Measurements from ENCODE around the gene FEM1A.
"Not testable (repeated sequence)": the region's sequence is repeated elsewhere in the genome, so short reads cannot be mapped to it uniquely, and the experiment has no call there.

The FEM1A gene

DNA sequence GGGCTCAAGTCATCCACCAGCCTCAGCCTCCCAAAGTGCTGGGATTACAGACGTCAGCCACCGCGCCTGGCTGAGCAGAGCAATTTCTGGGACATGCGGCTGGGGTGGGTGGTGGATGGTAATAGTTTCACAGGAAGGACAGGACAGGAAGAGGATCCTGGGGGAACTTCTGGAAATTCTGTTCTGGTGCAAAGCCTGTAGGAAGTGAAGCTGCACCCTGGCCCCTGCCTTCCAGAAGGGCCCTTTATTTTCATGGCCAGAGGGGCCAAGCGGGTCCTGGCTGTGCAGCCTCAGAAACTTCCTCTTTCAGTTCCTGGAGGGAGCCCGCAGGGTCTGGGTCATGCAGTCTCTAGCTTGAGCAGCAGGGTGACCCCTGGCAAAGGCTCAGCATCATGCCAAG is 15.7 kb downstream of the FEM1A start:
- peaks cover 3% of the 10 kb centered on the region for H3K4me1 ChIP-seq (ENCODE audit: control insufficient read depth, insufficient read depth, low read length, poor library complexity, severe bottlenecking)
- no peaks in the 10 kb centered on the region for H3K27me3 ChIP-seq (replicated peaks; ENCODE audit: control insufficient read depth, insufficient read depth, low read length, poor library complexity, severe bottlenecking)
- no peak for DNase-seq
- H3K36me3 ChIP-seq (ENCODE audit: control insufficient read depth, insufficient read depth, low read length): no peaks in the 10 kb centered on the region
- no peak overlapping the region for H3K4me3 ChIP-seq (ENCODE audit: insufficient read depth, low read depth, low read length, poor library complexity, severe bottlenecking)
- no peak overlapping the region for H3K27ac ChIP-seq (ENCODE audit: insufficient read depth, low read length, poor library complexity, severe bottlenecking)
- H3K9me3 ChIP-seq (ENCODE audit: control insufficient read depth, low read length): no peaks in the 10 kb centered on the region

DNA sequence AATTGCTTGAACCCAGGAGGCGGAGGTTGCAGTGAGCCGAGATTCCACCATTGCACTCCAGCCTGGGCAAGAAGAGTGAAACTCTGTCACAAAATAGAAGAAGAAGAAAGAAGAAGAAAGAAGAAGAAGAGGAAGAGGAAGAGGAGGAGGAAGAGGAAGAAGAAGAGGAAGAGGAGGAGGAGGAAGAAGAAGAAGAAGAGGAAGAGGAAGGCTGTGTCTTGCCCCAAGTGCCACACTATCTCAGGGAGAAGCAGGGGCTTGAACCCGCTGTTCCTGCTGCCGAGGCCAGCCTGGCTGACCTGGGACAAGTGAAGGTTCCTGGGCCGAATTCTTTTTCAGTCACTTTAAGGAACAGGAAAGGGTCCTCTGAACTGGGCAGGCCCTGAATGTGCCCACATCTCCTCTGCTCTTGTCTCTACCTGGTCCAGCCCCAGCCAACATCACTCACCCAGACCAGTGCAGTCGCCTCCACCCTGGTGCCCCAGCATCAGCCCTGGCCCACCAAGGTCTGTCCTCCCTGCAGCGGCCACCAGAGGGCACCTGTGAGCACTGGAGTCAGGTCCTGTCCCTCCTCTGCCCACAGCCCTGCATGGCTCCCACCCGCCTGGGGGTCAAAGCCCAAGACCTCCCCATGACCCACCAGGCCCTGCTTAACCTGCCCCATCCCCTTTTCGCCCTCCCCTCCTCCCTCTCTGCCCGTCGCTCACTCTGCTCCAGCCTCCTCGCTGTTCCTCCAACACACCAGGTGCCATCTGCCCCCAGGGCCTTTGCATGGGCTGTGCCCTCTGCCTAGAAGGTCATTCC is 20.0 kb downstream of the FEM1A start:
- peak; percentile 67 to 81 (median 75) for DNase-seq
- no peak overlapping the region for H3K27ac ChIP-seq (ENCODE audit: insufficient read depth, low read length, poor library complexity, severe bottlenecking)
- no peak overlapping the region for H3K4me3 ChIP-seq (ENCODE audit: insufficient read depth, low read depth, low read length, poor library complexity, severe bottlenecking)
- peaks cover 7% of the 10 kb centered on the region for H3K4me1 ChIP-seq (ENCODE audit: control insufficient read depth, insufficient read depth, low read length, poor library complexity, severe bottlenecking)
- H3K36me3 ChIP-seq (ENCODE audit: control insufficient read depth, insufficient read depth, low read length): peaks cover 2% of the 10 kb centered on the region
- no peaks in the 10 kb centered on the region for H3K9me3 ChIP-seq (ENCODE audit: control insufficient read depth, low read length)
- no peaks in the 10 kb centered on the region for H3K27me3 ChIP-seq (replicated peaks; ENCODE audit: control insufficient read depth, insufficient read depth, low read length, poor library complexity, severe bottlenecking)

DNA sequence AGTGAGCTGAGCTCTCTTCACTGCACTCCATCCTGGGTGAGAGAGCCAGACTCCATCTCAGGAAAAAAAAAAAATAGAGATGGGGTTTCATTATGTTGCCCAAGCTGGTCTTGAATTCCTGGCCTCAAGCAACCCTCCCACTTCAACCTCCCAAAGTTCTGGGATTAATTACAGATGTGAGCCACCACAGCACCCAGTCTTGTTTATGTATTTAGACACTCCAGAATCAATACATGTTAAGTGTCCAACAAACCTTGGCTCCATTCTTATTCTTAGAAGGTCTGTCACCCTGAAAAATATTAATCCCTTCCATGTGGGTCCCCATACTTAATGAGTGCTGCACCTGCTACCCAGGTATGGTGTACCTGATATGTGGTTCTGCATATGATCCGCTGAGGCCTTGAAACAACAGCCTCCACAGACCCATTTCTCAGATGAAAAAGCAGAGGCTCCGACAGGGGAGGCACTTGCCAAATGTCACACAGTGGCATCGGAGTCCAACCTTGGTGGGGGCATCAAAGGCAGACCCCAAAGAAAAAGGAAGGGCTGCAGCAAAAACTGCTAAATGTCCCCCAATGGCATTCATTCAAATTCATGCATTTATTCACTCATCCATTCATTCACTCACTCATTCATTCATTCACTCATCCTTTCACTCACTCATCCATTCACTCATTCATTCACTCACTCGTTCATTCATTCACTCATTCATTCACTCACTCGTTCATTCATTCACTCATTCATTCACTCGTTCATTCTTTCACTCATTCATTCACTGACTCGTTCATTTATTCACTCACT is 23.3 kb downstream of the FEM1A start:
- H3K27ac ChIP-seq (ENCODE audit: insufficient read depth, low read length, poor library complexity, severe bottlenecking): no peak overlapping the region
- H3K36me3 ChIP-seq (ENCODE audit: control insufficient read depth, insufficient read depth, low read length): peaks cover 18% of the 10 kb centered on the region
- H3K4me1 ChIP-seq (ENCODE audit: control insufficient read depth, insufficient read depth, low read length, poor library complexity, severe bottlenecking): peaks cover 7% of the 10 kb centered on the region

DNA sequence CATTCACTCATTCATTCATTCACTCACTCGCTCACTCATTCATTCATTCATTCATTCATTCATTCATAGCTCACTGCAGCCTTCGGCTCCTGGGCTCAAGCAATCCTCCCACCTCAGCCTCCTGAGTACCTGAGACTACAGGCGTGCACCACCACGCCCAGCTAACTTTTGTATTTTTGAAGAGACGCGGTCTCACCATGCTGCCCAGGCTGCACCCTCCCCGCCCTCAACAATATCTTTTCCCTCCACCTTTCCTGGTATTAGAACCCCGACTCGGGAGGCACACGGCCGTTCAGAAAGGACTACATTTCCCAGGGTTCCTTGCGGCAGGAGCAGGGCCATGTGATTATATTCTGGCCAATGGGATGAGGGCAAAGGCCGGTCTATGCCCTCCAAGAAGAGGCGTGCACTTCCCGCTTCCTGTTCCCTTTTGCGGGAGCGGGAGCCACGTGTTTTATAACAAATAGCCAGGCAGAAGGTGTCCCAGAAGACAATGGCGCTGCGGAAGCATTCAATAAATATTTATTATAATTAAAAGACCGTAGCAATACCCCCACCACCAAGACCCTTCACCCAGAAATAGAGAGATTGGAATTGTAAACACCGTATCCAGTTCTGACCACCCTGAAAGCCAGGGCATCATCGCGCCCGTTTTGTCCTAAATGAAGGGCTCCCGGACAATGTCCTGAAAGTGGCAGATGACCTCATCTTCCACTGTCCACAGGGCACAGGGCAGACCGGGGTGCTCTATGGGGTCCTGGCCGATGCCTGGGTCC is 24.1 kb downstream of the FEM1A start:
- Histone ChIP-seq H3K36me3 (ENCODE audit: control insufficient read depth, insufficient read depth, low read length) (peaks cover 18% of the 10 kb centered on the region), H3K4me1 (ENCODE audit: control insufficient read depth, insufficient read depth, low read length, poor library complexity, severe bottlenecking) (peaks cover 7% of the 10 kb centered on the region), H3K27ac (ENCODE audit: insufficient read depth, low read length, poor library complexity, severe bottlenecking) (no peak overlapping the region), H3K27me3 (replicated peaks; ENCODE audit: control insufficient read depth, insufficient read depth, low read length, poor library complexity, severe bottlenecking) (no peaks in the 10 kb centered on the region), H3K4me3 (ENCODE audit: insufficient read depth, low read depth, low read length, poor library complexity, severe bottlenecking) (peak overlapping the region; percentile 22), H3K9me3 (ENCODE audit: control insufficient read depth, low read length) (no peaks in the 10 kb centered on the region)
- peak; percentile 38 to 70 (median 59) for DNase-seq

More for the DNA sequence above, 23.3 kb downstream of the FEM1A start:
- DNase-seq: no peak
- no peak overlapping the region for H3K4me3 ChIP-seq (ENCODE audit: insufficient read depth, low read depth, low read length, poor library complexity, severe bottlenecking)
- no peaks in the 10 kb centered on the region for H3K27me3 ChIP-seq (replicated peaks; ENCODE audit: control insufficient read depth, insufficient read depth, low read length, poor library complexity, severe bottlenecking)
- no peaks in the 10 kb centered on the region for H3K9me3 ChIP-seq (ENCODE audit: control insufficient read depth, low read length)

DNA sequence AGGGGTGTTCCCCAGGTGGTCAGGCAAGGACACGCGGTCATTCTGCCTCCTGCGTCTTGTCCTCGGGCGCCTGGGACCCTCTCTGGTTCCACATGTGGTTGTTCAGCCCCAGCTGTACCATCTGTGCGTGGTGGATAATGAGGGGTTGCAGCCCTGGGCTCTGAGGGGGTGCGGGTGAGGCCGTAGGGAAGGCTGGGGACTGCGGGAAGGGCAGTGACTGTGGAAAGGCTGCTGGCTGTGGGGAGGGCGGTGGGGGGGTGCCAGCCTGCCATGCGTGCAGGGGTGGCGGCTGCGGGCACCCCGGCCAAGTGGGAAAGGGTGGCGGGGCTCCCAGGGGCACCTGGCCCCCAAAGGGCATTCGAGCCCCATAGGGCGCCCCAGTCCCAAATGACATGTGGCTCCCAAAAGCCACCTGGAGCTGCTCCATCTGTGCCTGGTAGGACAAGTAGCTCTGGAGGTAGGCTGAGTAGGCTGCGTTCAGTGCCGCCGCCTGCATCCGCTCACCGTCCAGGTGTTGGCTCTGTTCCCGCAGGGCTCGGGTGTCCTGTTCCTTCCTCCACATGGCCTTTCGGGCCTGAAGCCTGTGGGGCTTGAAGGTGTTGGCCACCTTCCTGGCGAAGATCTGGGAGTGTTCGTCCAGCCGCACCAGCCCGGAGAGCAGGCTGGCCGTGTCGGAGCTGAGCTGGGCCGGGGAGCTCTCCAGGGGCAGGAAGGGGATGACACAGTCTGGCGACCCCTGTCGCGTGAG is 24.8 kb downstream of the FEM1A start:
- Histone ChIP-seq H3K27me3 (replicated peaks; ENCODE audit: control insufficient read depth, insufficient read depth, low read length, poor library complexity, severe bottlenecking) (no peaks in the 10 kb centered on the region), H3K27ac (ENCODE audit: insufficient read depth, low read length, poor library complexity, severe bottlenecking) (no peak overlapping the region), H3K4me3 (ENCODE audit: insufficient read depth, low read depth, low read length, poor library complexity, severe bottlenecking) (no peak overlapping the region), H3K4me1 (ENCODE audit: control insufficient read depth, insufficient read depth, low read length, poor library complexity, severe bottlenecking) (peaks cover 7% of the 10 kb centered on the region), H3K9me3 (ENCODE audit: control insufficient read depth, low read length) (no peaks in the 10 kb centered on the region), H3K36me3 (ENCODE audit: control insufficient read depth, insufficient read depth, low read length) (peaks cover 18% of the 10 kb centered on the region)
- no peak for DNase-seq

DNA sequence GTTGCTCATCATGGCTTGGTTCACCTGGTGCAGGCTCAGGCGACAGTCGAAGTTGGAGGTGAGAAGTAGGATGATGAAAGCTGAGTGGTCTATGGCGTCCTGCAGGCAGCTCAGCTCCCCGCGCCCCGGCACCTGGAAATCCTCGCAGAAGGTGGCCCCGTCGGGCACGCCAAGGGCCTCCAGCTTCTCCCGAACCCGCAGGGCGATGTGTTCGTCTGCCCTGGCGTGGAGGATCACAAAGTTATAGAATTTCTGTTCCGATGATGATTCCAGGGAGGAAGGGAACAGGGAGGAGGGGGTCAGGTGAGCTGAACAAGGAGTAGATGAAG is 25.4 kb downstream of the FEM1A start:
- DNase-seq: no peak
- no peaks in the 10 kb centered on the region for H3K9me3 ChIP-seq (ENCODE audit: control insufficient read depth, low read length)
- H3K27ac ChIP-seq (ENCODE audit: insufficient read depth, low read length, poor library complexity, severe bottlenecking): no peak overlapping the region
- H3K4me3 ChIP-seq (ENCODE audit: insufficient read depth, low read depth, low read length, poor library complexity, severe bottlenecking): no peak overlapping the region
- H3K27me3 ChIP-seq (replicated peaks; ENCODE audit: control insufficient read depth, insufficient read depth, low read length, poor library complexity, severe bottlenecking): no peaks in the 10 kb centered on the region
- peaks cover 18% of the 10 kb centered on the region for H3K36me3 ChIP-seq (ENCODE audit: control insufficient read depth, insufficient read depth, low read length)
- peaks cover 7% of the 10 kb centered on the region for H3K4me1 ChIP-seq (ENCODE audit: control insufficient read depth, insufficient read depth, low read length, poor library complexity, severe bottlenecking)

DNA sequence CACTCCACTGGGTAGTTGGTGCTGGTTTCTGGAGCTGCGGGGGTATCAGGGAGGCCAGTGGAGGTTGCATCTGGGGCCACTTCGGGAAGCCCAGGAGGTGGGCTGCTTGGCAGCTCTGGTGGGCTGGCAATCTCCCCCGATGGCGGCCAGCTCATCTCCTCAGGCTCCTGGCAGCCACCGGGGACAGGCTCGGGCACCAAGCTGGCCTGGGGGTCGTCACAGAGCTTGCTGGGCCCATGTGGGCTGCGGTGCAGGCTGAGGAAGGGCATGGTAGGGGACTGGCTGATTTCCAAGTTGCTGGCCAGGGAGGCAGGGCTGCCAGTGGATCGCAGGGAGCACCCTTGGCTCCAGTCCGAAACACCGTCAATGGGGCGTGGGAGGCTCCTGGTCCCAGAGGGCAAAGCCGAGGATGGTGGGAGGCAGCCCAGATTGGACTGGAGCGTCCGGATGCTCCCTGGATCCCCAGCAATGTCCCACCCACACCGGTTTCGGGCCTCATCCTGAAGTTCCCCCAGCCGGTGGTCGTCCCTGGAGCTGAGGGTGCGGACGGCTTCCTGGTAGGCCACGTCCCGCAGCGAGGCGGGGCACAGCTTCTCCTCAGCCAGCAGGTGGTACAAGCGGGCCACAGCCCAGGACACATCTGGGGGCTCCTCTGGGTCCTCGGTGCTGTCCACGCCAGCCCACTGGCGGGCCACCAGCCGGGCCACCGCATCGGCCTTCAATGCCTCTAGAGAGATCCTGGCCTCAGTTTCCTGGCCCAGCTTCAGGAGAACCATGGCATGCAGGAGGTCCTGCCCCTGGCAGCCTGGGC is 26.1 kb downstream of the FEM1A start:
- no peak overlapping the region for H3K27ac ChIP-seq (ENCODE audit: insufficient read depth, low read length, poor library complexity, severe bottlenecking)
- H3K27me3 ChIP-seq (replicated peaks; ENCODE audit: control insufficient read depth, insufficient read depth, low read length, poor library complexity, severe bottlenecking): no peaks in the 10 kb centered on the region
- H3K4me1 ChIP-seq (ENCODE audit: control insufficient read depth, insufficient read depth, low read length, poor library complexity, severe bottlenecking): peaks cover 7% of the 10 kb centered on the region
- H3K9me3 ChIP-seq (ENCODE audit: control insufficient read depth, low read length): no peaks in the 10 kb centered on the region
- H3K36me3 ChIP-seq (ENCODE audit: control insufficient read depth, insufficient read depth, low read length): peaks cover 18% of the 10 kb centered on the region
- no peak overlapping the region for H3K4me3 ChIP-seq (ENCODE audit: insufficient read depth, low read depth, low read length, poor library complexity, severe bottlenecking)
- no peak for DNase-seq

DNA sequence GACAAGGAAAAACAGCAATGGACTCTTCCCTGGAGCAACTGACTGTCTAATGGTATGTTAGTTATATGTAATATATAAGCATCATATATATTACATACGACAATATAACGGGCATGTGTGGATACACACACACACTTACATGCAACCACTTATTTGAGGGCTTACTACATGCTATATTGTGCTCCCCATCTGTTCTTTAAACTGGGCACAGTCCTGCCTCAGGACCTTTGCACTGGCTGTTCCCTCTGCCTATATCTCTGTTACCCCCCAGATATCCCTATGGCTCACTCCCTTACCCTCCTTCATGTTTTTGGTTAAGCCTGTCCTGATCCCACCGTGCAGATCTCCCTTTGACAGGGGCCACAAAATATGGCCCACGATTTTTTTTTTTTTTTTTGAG is 29.7 kb downstream of the FEM1A start:
- H3K4me3 ChIP-seq (ENCODE audit: insufficient read depth, low read depth, low read length, poor library complexity, severe bottlenecking): no peak overlapping the region
- H3K9me3 ChIP-seq (ENCODE audit: control insufficient read depth, low read length): no peaks in the 10 kb centered on the region
- H3K4me1 ChIP-seq (ENCODE audit: control insufficient read depth, insufficient read depth, low read length, poor library complexity, severe bottlenecking): no peaks in the 10 kb centered on the region
- H3K27ac ChIP-seq (ENCODE audit: insufficient read depth, low read length, poor library complexity, severe bottlenecking): no peak overlapping the region
- H3K27me3 ChIP-seq (replicated peaks; ENCODE audit: control insufficient read depth, insufficient read depth, low read length, poor library complexity, severe bottlenecking): no peaks in the 10 kb centered on the region
- peaks cover 18% of the 10 kb centered on the region for H3K36me3 ChIP-seq (ENCODE audit: control insufficient read depth, insufficient read depth, low read length)
- DNase-seq: no peak

DNA sequence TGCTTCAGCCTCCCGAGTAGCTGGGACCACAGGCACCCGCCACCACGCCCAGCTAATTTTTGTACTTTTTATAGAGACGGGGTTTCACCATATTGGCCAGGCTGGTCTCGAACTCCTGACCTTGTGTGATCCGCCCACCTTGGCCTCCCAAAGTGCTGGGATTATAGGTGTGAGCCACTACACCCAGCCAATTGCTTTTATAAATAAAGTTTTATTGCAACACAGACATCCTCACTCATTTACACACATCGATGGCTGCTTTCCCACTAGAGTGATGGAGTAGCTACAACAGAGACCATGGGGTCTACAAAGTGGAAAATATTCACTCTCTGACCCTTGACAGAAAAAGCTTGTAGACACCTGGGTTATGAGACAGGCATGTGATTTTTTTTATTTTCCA is 30.8 kb downstream of the FEM1A start:
- not testable (repeated sequence) for H3K27me3 ChIP-seq (replicated peaks; ENCODE audit: control insufficient read depth, insufficient read depth, low read length, poor library complexity, severe bottlenecking); H3K4me1 ChIP-seq (ENCODE audit: control insufficient read depth, insufficient read depth, low read length, poor library complexity, severe bottlenecking); H3K36me3 ChIP-seq (ENCODE audit: control insufficient read depth, insufficient read depth, low read length); H3K4me3 ChIP-seq (ENCODE audit: insufficient read depth, low read depth, low read length, poor library complexity, severe bottlenecking); H3K9me3 ChIP-seq (ENCODE audit: control insufficient read depth, low read length); DNase-seq; H3K27ac ChIP-seq (ENCODE audit: insufficient read depth, low read length, poor library complexity, severe bottlenecking)

Measured in effector memory CD4-positive, alpha-beta T cell (primary cell).